Activated naive CD4-positive, alpha-beta T cell treated with anti-CD3 and anti-CD28 coated beads for 36 hours (primary cell): Measurements from ENCODE around the gene WDR81. TPM values are rescaled to one million over a fixed set of nuclear protein-coding genes. Genes with fewer than 3 reads are reported as not detected.
"Not testable (repeated sequence)": the region's sequence is repeated elsewhere in the genome, so short reads cannot be mapped to it uniquely, and the experiment has no call there.

ENCODE experiments used
- CTCF ChIA-PET: fragments of 350-600 bp; sonication (Branson Sonifier 250); formaldehyde crosslinking; loops from one replicate; lab custom pipeline; 2021; ENCODE audit warnings: antibody characterized with exemption; lab: Charles Lee
- DNase-seq: peaks from one replicate; pipeline ENCODE4 v3.0.0-alpha.2; 2020
- H3K27ac Mint-ChIP-seq: one replicate; pipeline ENCODE4 v1.8.0; 2021; ENCODE audit warnings: mild to moderate bottlenecking, mixed read lengths
- H3K27me3 Mint-ChIP-seq: one replicate; pipeline ENCODE4 v1.8.0; 2021; ENCODE audit warnings: low read depth, mixed read lengths
- H3K36me3 Mint-ChIP-seq: one replicate; pipeline ENCODE4 v1.8.0; 2021; ENCODE audit warnings: low read depth, mixed read lengths
- H3K4me1 Mint-ChIP-seq: one replicate; pipeline ENCODE4 v1.8.0; 2021; ENCODE audit warnings: low read depth, mixed read lengths
- H3K4me3 Mint-ChIP-seq: one replicate; pipeline ENCODE4 v1.8.0; 2021; ENCODE audit warnings: mild to moderate bottlenecking, moderate library complexity, mixed read lengths
- H3K9me3 Mint-ChIP-seq: one replicate; pipeline ENCODE4 v1.8.0; 2021; ENCODE audit warnings: mixed read lengths
- intact Hi-C: fragments of 100-400 bp; cut with micrococcal nuclease; formaldehyde crosslinking; loops from one replicate; pipeline ENCODE4 v1.15.1; 2023
- total RNA-seq, 2 experiments: library from RNA; stranded (reverse); gene quantifications; one replicate each; pipeline ENCODE4 v1.2.3, GENCODE V29; 2021

The WDR81 gene
- total RNA-seq, 2 experiments from 2014 or later: 2.9 to 3.7 TPM

DNA sequence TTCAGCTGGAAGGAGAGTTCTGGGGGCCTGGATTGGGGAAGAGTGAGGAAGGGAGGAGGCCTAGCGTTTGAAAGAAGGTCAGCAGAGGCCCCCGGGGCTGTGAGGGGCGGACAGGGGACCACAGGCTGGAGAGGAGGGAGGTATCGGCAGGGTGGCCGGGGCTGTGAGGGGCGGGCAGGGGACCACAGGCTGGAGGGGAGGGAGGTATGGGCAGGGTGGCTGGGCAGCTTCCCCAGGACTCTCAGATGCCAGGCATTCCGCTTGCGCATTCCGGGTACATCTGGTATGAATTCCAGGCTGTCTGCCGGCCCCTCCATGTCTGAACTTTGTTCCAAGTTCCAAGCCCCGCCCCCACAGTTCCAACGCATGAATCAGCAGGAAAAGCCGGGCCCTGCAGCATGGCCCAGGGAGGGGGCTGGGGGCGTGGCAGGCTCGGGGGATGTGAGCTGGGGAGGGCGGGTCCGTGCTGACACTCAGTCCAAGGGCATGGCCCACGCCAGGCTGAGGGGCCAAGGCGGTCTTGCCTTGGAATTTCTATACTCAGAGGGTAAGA lies 10.0 kb upstream of the WDR81 start:
- intact Hi-C loops: loop anchor here (10.0 kb wide), 1 partner anchor 150 kb away; the partner anchor contains the start of gene PITPNA
- peaks cover 28% of the 10 kb centered on the region for H3K4me1 Mint-ChIP-seq
- DNase-seq: peak; percentile 35
- CTCF ChIA-PET: interaction anchor here (0.6 to 0.8 kb wide), 2 partner anchors 312 to 572 kb away, joined by 3 read pairs; no protein-coding TSS in a partner anchor
- H3K27me3 Mint-ChIP-seq: peaks cover 12% of the 10 kb centered on the region
- no peaks in the 10 kb centered on the region for H3K36me3 Mint-ChIP-seq
- no peaks in the 10 kb centered on the region for H3K9me3 Mint-ChIP-seq
- peak overlapping the region; percentile 26 for H3K4me3 Mint-ChIP-seq
- H3K27ac Mint-ChIP-seq: no peak overlapping the region

DNA sequence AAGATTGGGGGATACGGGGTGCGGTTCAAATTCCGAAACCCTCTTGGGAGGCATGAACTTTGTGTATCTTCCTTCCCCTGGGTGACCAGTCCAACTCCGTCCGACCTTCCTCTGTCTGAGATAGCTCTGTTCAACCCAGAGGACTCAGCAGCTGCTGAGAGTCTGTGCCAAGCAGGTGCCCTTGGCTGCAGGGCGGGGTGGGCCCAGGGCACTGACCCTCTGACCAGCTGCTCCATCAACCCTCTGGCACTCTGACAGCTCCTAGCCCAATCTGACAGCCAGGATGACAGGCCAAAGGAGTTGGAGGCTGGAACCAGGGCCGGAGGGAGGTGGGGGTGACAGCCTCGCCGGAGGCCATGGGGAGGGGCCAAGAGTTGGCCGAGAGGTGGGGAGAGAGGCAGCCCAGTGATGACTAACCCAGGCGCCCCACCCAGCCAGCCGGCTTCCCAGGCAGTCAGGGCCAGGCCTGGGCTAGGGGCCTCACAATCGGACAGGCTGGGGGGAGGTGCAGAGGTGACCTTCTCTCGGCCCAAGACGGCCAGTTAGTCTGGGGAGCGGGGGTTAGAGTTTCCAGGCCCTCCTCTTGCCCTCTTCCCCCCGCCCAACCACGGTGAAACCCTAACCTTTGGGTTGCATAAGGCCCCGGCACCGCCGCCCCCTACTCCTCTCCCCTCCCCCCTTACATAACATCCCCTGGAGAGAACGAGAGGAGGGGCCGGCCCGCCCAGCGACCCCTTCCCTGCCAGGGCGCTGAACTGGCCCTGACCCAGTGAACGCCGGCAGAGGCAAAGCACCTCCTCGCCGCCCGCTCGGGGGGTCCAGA lies 9.3 kb upstream of the WDR81 start:
- CTCF ChIA-PET: interaction anchor here (0.6 to 1.6 kb wide), 3 partner anchors 46 to 571 kb away, joined by 3 to 6 read pairs (median 3); no protein-coding TSS in a partner anchor
- Mint-ChIP-seq H3K9me3 (no peaks in the 10 kb centered on the region), H3K27me3 (peaks cover 12% of the 10 kb centered on the region), H3K36me3 (no peaks in the 10 kb centered on the region), H3K4me1 (peaks cover 28% of the 10 kb centered on the region), H3K27ac (no peak overlapping the region), H3K4me3 (peak overlapping the region; percentile 17)
- peak; percentile 36 for DNase-seq
- intact Hi-C loops: loop anchor here (5.0 to 10.0 kb wide), 2 partner anchors 150 to 552 kb away; partner anchors contain the start of gene PITPNA

DNA sequence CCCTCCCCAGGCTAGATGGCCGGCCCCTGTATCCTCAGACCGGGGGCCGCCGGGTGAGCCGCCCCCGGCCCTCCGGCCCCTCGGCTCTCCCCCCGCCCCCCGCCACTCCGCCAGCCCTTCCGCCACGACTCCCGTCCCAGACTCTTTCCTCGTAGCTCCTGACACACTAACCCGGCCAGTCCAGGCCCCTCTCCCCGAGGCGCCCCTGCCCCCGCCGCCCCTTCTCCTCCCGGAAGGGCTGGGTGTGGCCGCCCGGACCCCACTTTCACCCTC lies 8.8 kb upstream of the WDR81 start:
- CTCF ChIA-PET: interaction anchor here (1.6 kb wide), 1 partner anchor 46 kb away, joined by 6 read pairs; no protein-coding TSS in a partner anchor
- no peak overlapping the region for H3K27ac Mint-ChIP-seq
- no peaks in the 10 kb centered on the region for H3K36me3 Mint-ChIP-seq
- no peaks in the 10 kb centered on the region for H3K9me3 Mint-ChIP-seq
- peak overlapping the region; percentile 81 for H3K4me3 Mint-ChIP-seq
- no peak for DNase-seq
- H3K4me1 Mint-ChIP-seq: peaks cover 25% of the 10 kb centered on the region
- peaks cover 8% of the 10 kb centered on the region for H3K27me3 Mint-ChIP-seq
- intact Hi-C loops: loop anchor here (1.0 to 10.0 kb wide), 12 partner anchors 31 to 685 kb away; partner anchors contain the start of genes DPH1, INPP5K, MNT and PITPNA

DNA sequence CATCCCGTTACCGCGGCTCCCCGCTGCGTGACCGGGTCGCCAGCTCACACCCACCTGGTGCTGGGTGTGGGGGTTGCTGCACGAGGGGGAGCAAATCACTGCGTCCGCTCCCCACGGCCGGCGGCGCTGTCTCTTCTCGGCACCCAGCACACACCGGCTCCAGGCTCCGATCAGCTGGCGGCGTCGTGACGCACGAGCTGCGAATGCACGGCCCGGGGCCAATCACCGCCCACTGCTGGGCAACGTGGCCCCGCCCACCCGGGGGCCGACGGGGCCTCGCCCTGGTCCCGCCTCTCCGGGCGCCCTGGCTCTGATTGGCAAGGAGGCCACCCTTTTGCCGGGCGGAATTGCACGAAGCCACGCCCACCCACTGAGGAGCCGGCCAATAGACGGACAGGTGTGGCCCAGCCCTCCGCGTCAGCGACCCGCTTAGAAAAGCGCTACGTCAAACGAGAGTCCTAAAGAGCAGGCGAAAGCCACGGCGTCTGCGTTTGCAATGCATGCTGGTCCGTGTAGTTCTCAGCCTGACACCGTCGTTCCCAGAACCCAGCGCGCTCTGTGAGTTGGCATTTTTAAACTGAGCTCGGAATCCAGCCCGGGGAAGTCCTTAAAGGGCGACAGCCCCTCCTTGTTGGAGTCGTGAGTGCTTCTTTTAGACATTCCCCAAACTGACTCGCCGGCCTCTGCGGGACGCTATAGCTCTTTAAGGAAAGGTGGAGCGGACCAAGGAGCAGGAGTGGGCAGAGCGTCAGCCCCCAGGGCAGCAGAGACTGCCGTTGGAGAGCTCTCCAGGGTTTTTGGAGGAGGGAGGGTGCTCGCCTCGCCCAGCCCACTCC lies 8.2 kb upstream of the WDR81 start:
- Mint-ChIP-seq H3K9me3 (no peaks in the 10 kb centered on the region), H3K4me1 (peaks cover 22% of the 10 kb centered on the region), H3K36me3 (no peaks in the 10 kb centered on the region), H3K27me3 (peaks cover 3% of the 10 kb centered on the region), H3K27ac (peak overlapping the region; percentile 97), H3K4me3 (peak overlapping the region; percentile 88)
- peak; percentile 100 for DNase-seq
- CTCF ChIA-PET: interaction anchor here (1.0 to 1.9 kb wide), 5 partner anchors 47 to 339 kb away, joined by 4 to 9 read pairs (median 6); partner anchors contain the start of genes HIC1, RPA1 and SMYD4
- intact Hi-C loops: loop anchor here (1.0 to 10.0 kb wide), 12 partner anchors 32 to 685 kb away; partner anchors contain the start of genes DPH1, INPP5K, MNT and PITPNA

DNA sequence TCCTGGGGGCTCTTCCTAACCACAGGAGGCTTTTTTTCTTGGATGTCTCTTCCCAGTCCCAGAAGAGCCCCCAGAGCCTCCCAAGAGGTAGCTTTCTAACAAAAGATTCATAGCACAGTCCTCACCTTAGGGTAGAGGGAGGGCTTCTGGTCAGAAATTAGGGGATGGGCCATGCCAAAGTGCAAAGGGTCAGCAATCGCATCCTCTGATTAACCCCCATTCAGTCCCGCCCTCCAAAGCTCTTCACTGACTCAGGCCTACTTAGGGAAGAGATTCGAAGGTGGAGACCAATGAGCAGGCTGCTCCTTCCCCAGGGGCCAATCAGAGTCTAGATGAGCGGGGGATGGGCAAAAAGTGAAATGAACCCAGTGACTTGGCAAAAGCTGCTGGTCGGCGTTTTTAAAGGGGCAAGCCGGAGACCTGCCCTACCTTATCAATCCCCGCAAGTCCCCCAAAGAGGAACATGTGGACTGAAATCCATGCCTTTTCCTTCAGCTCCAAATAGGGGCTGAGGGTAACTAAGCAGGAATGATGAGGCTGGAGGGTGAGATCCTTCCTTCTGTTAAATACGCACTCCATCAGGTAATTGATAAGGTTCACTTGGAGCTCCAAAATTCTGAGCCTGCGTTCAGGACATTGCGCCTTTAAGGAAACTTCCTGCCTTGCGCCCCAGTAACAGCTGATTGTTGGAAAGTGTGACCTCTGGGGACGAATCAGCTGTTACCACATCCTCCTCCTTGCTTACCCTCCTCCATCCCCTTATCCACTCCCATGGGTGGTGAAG lies 7.4 kb upstream of the WDR81 start:
- Mint-ChIP-seq H3K4me3 (peak overlapping the region; percentile 88), H3K36me3 (no peaks in the 10 kb centered on the region), H3K4me1 (peaks cover 22% of the 10 kb centered on the region), H3K9me3 (no peaks in the 10 kb centered on the region), H3K27me3 (peaks cover 3% of the 10 kb centered on the region), H3K27ac (peak overlapping the region; percentile 97)
- intact Hi-C loops: loop anchor here (1.0 to 10.0 kb wide), 12 partner anchors 33 to 684 kb away; partner anchors contain the start of genes DPH1, INPP5K, MNT and PITPNA
- DNase-seq: peak; percentile 94
- CTCF ChIA-PET: interaction anchor here (1.0 to 1.9 kb wide), 5 partner anchors 48 to 338 kb away, joined by 4 to 9 read pairs (median 6); partner anchors contain the start of genes HIC1, RPA1 and SMYD4

DNA sequence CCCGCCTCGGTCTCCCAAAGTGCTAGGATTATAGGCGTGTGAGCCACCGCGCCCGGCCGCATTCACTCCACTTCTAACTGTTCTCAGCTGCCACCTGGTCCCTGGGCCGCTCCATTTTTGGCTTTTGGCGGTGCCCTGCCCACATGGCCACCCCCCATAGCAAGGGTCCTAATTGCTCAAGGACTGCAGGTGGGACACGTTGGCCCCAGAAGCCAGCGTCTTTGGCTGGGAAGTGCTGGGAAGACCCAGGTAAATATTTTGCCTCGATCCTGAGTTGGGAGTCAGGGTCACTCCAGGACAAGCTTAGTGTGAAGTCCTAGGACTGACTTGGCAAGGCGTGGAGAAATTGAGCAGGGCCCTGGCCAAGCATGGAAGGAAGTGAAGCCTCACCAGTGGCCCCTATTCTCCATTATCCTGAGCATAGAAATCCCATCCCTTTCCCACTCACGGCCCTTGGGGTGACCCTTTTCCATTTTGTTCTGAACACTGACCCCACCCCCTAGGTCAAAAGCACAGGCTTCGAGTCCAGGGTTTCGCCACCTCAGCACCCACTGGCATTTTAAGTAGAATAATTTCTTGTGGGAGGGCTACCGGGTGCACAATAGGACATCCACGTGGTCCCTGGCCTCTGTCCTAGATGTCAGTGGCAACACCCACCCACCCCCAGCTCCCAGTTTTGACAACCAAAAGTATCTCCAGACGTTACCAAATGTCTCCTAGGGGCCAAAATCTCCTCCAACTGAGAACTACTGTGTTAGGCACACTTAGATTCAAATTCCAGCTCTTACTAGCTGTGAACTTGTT lies 5.9 kb upstream of the WDR81 start:
- CTCF ChIA-PET: interaction anchor here (0.7 kb wide), 1 partner anchor 41 kb away, joined by 3 read pairs; no protein-coding TSS in a partner anchor
- Mint-ChIP-seq H3K9me3 (no peaks in the 10 kb centered on the region), H3K27ac (no peak overlapping the region), H3K36me3 (no peaks in the 10 kb centered on the region), H3K27me3 (peaks cover 3% of the 10 kb centered on the region), H3K4me3 (peak overlapping the region; percentile 88), H3K4me1 (peaks cover 27% of the 10 kb centered on the region)
- intact Hi-C loops: loop anchor here (5.0 to 10.0 kb wide), 2 partner anchors 154 to 549 kb away; partner anchors contain the start of gene PITPNA
- no peak for DNase-seq

DNA sequence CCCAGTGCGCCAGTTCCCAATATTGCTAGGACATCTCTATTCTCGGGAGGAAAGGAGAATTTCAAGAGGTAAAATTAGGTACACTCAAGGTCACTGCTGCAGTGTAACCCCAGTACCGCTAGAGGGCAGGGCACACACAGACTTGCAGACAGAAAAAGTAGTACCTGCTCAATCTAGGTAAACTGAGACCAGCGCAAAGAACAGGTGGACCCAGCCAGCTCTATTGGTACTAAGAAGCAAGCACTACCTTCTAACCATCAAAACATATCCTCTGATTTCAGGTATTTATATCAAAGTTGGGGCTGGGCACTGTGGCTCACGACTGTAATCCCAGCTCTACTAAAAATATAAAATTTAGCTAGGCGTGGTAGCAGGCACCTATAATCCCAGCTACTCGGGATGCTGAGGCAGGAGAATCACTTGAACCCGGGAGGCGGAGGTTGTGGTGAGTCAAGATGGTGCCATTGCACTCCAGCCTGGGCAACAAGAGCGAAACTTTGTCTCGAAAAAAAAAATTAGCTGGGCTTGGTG lies 3.6 kb upstream of the WDR81 start:
- Mint-ChIP-seq H3K4me1 (peaks cover 28% of the 10 kb centered on the region), H3K9me3 (no peaks in the 10 kb centered on the region), H3K36me3 (no peaks in the 10 kb centered on the region), H3K27ac (no peak overlapping the region), H3K4me3 (no peak overlapping the region), H3K27me3 (no peaks in the 10 kb centered on the region)
- CTCF ChIA-PET: interaction anchor here (0.6 to 3.4 kb wide), 31 partner anchors 8 to 336 kb away, joined by 3 to 25 read pairs (median 3); partner anchors contain the start of genes RTN4RL1 and SERPINF1
- intact Hi-C loops: loop anchor here (5.0 kb wide), 1 partner anchor 61 kb away; no protein-coding TSS in a partner anchor
- peak; percentile 84 for DNase-seq

DNA sequence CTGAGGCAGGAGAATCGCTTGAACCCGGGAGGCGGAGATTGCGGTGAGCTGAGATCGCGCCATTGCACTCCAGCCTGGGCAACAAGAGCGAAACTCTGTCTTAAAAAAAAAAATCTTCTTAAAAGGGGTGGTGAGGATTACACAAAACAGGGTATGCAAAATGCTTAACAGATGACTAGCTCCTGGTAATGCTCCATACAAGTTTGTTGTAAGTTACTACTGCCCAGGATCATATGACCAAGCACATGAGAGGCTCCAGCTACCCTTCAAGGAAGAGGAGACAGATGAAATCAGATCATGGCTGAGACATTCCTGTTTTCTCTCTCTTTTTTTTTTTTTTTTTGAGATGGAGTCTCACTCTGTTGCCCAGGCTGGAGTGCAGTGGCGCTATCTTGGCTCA lies 2.5 kb upstream of the WDR81 start:
- not testable (repeated sequence) for H3K4me3 Mint-ChIP-seq, H3K27me3 Mint-ChIP-seq, H3K9me3 Mint-ChIP-seq, H3K27ac Mint-ChIP-seq, H3K36me3 Mint-ChIP-seq, DNase-seq
- intact Hi-C loops: loop anchor here (5.0 kb wide), 1 partner anchor 60 kb away; no protein-coding TSS in a partner anchor
- H3K4me1 Mint-ChIP-seq: peaks cover 28% of the 10 kb centered on the region
- CTCF ChIA-PET: interaction anchor here (0.6 to 3.4 kb wide), 21 partner anchors 7 to 336 kb away, joined by 3 to 25 read pairs (median 4); partner anchors contain the start of gene SERPINF1

DNA sequence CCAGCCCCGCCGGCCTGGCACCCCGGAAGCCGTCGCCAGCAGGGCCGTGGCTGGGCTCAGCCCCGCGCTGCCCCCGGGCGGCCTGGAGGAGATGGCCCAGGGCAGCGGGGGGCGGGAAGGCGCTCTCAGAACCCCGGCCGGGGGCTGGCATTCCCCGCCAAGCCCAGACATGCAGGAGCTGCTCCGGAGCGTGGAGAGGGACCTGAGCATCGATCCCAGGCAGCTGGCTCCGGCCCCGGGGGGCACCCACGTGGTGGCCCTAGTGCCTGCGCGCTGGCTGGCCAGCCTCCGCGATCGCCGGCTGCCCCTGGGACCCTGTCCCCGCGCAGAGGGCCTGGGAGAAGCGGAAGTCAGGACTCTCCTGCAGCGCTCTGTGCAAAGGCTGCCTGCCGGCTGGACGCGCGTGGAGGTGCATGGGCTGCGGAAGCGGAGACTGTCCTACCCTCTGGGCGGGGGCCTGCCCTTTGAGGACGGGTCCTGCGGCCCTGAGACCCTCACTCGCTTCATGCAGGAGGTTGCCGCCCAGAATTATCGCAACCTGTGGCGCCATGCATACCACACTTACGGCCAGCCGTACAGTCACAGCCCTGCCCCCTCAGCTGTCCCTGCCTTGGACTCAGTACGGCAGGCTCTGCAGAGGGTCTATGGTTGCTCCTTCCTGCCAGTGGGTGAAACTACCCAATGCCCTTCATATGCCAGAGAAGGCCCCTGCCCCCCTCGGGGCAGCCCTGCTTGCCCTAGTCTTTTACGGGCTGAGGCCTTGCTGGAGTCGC lies 551 bp downstream of the WDR81 start:
- DNase-seq: no peak

More for the DNA sequence above, 551 bp downstream of the WDR81 start:
- H3K4me3 Mint-ChIP-seq: peak overlapping the region; percentile 59
- H3K36me3 Mint-ChIP-seq: no peaks in the 10 kb centered on the region
- peaks cover 29% of the 10 kb centered on the region for H3K4me1 Mint-ChIP-seq
- H3K27ac Mint-ChIP-seq: no peak overlapping the region
- intact Hi-C loops: loop anchor here (5.0 kb wide), 1 partner anchor 57 kb away; no protein-coding TSS in a partner anchor
- CTCF ChIA-PET: no interaction called here
- no peaks in the 10 kb centered on the region for H3K27me3 Mint-ChIP-seq
- H3K9me3 Mint-ChIP-seq: no peaks in the 10 kb centered on the region
